PC-9 (cell line): ENCODE results near the gene FDPS. TPM values are rescaled to one million over a fixed set of nuclear protein-coding genes. Genes with fewer than 3 reads are reported as not detected.

ENCODE experiments used
- BruUV-seq: library from RNA; stranded (reverse); fragments of 400-500 nt; replicated peaks from 2 replicates; lab custom pipeline; 2021; lab: Mats Ljungman, UMichigan
- CTCF ChIA-PET: fragments of 300-600 bp; sonication (Branson Sonifier 250); formaldehyde crosslinking; loops from one replicate; lab custom pipeline; 2022; ENCODE audit warnings: antibody characterized with exemption; lab: Charles Lee
- POLR2A ChIA-PET: fragments of 300-600 bp; sonication (Branson Sonifier 250); formaldehyde crosslinking; loops from one replicate; lab custom pipeline; 2022; ENCODE audit warnings: antibody characterized with exemption; ENCODE audit not compliant: unreplicated experiment; lab: Charles Lee
- DNase-seq, 2 experiments: peaks; one replicate each; pipeline versions ENCODE4 v3.0.0 to v3.0.0-alpha.2; 2015 to 2022; ENCODE audit warnings: mixed read lengths in 1 of 2
- H2AFZ ChIP-seq: fragments of 200-600 bp; sonication (generic); 2 replicates; pipeline ENCODE4 v1.8.1; 2017; ENCODE audit warnings: antibody characterized with exemption
- H3F3A ChIP-seq: fragments of 200-600 bp; sonication (generic); 2 replicates; pipeline ENCODE4 v1.8.1; 2017; ENCODE audit warnings: antibody characterized with exemption, mild to moderate bottlenecking, low read depth; ENCODE audit not compliant: insufficient read depth
- H3K27ac ChIP-seq: fragments of 200-600 bp; sonication (generic); 2 replicates; pipeline ENCODE4 v1.6.1; 2016; ENCODE audit warnings: mixed run types
- H3K27me3 ChIP-seq: fragments of 200-600 bp; sonication (generic); 2 replicates; pipeline ENCODE4 v1.6.1; 2016; ENCODE audit warnings: low read depth, mixed run types; ENCODE audit not compliant: insufficient read depth
- H3K36me3 ChIP-seq: fragments of 200-600 bp; sonication (generic); 2 replicates; pipeline ENCODE4 v1.6.1; 2016; ENCODE audit warnings: low read depth, mixed run types
- H3K4me1 ChIP-seq: fragments of 200-600 bp; sonication (generic); replicated peaks from 2 replicates; pipeline ENCODE4 v1.6.1; 2016; ENCODE audit warnings: mixed run types; ENCODE audit not compliant: insufficient read depth
- H3K4me2 ChIP-seq: fragments of 200-600 bp; sonication (generic); 2 replicates; pipeline ENCODE4 v1.6.1; 2017; ENCODE audit warnings: mixed run types
- H3K4me3 ChIP-seq: fragments of 200-600 bp; sonication (generic); 2 replicates; pipeline ENCODE4 v1.6.1; 2016; ENCODE audit warnings: mixed run types
- H3K79me2 ChIP-seq: fragments of 200-600 bp; sonication (generic); 2 replicates; pipeline ENCODE4 v1.6.1; 2017; ENCODE audit warnings: low read depth, mixed run types
- H3K9me2 ChIP-seq: fragments of 200-600 bp; sonication (generic); 2 replicates; pipeline ENCODE4 v1.8.1; 2017; ENCODE audit warnings: mild to moderate bottlenecking; ENCODE audit not compliant: insufficient read depth
- H3K9me3 ChIP-seq: fragments of 200-600 bp; sonication (generic); 2 replicates; pipeline ENCODE4 v1.8.1; 2016; ENCODE audit warnings: low read depth; ENCODE audit not compliant: insufficient read depth
- H4K20me1 ChIP-seq: fragments of 200-600 bp; sonication (generic); 2 replicates; pipeline ENCODE4 v1.8.1; 2017; ENCODE audit not compliant: insufficient read depth
- CTCF ChIP-seq: fragments of 200-600 bp; sonication (generic); conservative IDR thresholded peaks from 2 replicates; pipeline ENCODE4 v1.6.1; 2017; ENCODE audit warnings: mixed run types, antibody characterized with exemption, mild to moderate bottlenecking, moderate library complexity
- EZH2 ChIP-seq: fragments of 200-600 bp; sonication (generic); IDR thresholded peaks from 2 replicates; pipeline ENCODE4 v1.8.0; 2017; ENCODE audit warnings: antibody characterized with exemption, low read depth
- intact Hi-C: fragments of 100-400 bp; cut with micrococcal nuclease; formaldehyde crosslinking; loops from one replicate; pipeline ENCODE4 v1.10.0; 2022; ENCODE audit not compliant: unreplicated experiment
- total RNA-seq: library from RNA; stranded (reverse); gene quantifications from 2 replicates; pipeline ENCODE4 v1.2.3, GENCODE V29; 2021

The FDPS gene
- total RNA-seq, 1 experiment from 2014 or later, result 568 TPM

DNA sequence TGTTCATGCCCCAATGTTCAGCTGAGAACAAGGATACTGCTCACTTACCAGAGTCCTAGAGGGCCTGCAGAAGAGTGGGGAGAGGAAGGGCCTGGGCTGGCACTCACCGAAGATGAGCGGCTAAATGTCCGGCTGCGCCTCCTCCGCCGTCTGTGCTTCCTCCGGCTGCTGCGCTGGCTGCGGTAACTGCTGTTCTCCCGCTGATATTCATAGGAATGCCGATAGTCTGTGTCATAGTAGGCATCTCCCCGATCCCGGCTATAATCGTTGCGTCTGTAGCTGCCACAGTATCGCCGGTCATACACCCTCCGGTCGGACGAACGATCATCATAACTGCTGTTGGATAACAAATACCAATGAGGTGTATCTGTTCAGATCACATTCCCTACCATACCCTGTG lies 39.3 kb upstream of the FDPS start:
- no peaks in the 10 kb centered on the region for H3K27me3 ChIP-seq
- ChIA-PET POLR2A (no interaction called here), CTCF (no interaction called here)
- H3K9me3 ChIP-seq, result no peaks in the 10 kb centered on the region
- H3K4me3 ChIP-seq, result no peak overlapping the region
- peaks cover 13% of the 10 kb centered on the region for H4K20me1 ChIP-seq
- peaks cover 69% of the 10 kb centered on the region for H3F3A ChIP-seq
- peaks cover 28% of the 10 kb centered on the region for H3K79me2 ChIP-seq
- H3K4me2 ChIP-seq, result no peak overlapping the region
- no peak overlapping the region for H3K27ac ChIP-seq
- H3K9me2 ChIP-seq, result no peaks in the 10 kb centered on the region
- DNase-seq, result no peak
- no TSS peak for BruUV-seq
- H2AFZ ChIP-seq, result no peak overlapping the region
- peaks cover 14% of the 10 kb centered on the region for H3K4me1 ChIP-seq
- TF ChIP-seq CTCF (no peak), EZH2 (no peak)
- H3K36me3 ChIP-seq, result peaks cover 33% of the 10 kb centered on the region
- intact Hi-C loops, result no loop called here

GRCh38 chr1:155272466-155273342 lies 36.0 kb upstream of the FDPS start:
- Histone ChIP-seq H2AFZ (peak overlapping the region; percentile 97), H3K9me2 (no peaks in the 10 kb centered on the region), H3K9me3 (no peaks in the 10 kb centered on the region), H3K36me3 (peaks cover 24% of the 10 kb centered on the region), H3K27ac (peak overlapping the region; percentile 62), H4K20me1 (peaks cover 13% of the 10 kb centered on the region), H3K79me2 (peaks cover 28% of the 10 kb centered on the region), H3K4me2 (peak overlapping the region; percentile 90), H3K4me3 (peak overlapping the region; percentile 76), H3F3A (peaks cover 53% of the 10 kb centered on the region), H3K4me1 (peaks cover 14% of the 10 kb centered on the region), H3K27me3 (no peaks in the 10 kb centered on the region)
- ChIA-PET CTCF (interaction anchor here (0.6 to 1.0 kb wide), 2 partner anchors 22 to 183 kb away, joined by 5 read pairs; no protein-coding TSS in a partner anchor), POLR2A (interaction anchor here (0.5 to 0.8 kb wide), 4 partner anchors 11 to 343 kb away, joined by 3 read pairs; partner anchors contain the start of gene SCAMP3)
- no peak for DNase-seq
- intact Hi-C loops, result loop anchor here (2.0 kb wide), 1 partner anchor 36 kb away; the partner anchor contains the start of gene FDPS
- BruUV-seq, result TSS peak; percentile 72
- no peak for TF ChIP-seq CTCF
- TF ChIP-seq EZH2, result no peak

- intact Hi-C loops, result loop anchor here (2.0 kb wide), 1 partner anchor 35 kb away; the partner anchor contains the start of gene FDPS
- H4K20me1 ChIP-seq, result peaks cover 13% of the 10 kb centered on the region
- no peaks in the 10 kb centered on the region for H3K9me3 ChIP-seq
- no peaks in the 10 kb centered on the region for H3K27me3 ChIP-seq
- POLR2A ChIA-PET, result interaction anchor here (0.5 to 0.8 kb wide), 4 partner anchors 35 to 1663 kb away, joined by 3 to 7 read pairs (median 4); partner anchors contain the start of gene FDPS
- peak within 1 kb of the TSS; percentile 90 for H3K4me2 ChIP-seq
- no peaks in the 10 kb centered on the region for H3K9me2 ChIP-seq
- peak; percentile 82 to 93 for DNase-seq
- H3K36me3 ChIP-seq, result peaks cover 15% of the 10 kb centered on the region
- H3F3A ChIP-seq, result peaks cover 53% of the 10 kb centered on the region
- no TSS peak for BruUV-seq
- peaks cover 16% of the 10 kb centered on the region for H3K4me1 ChIP-seq
- peak within 1 kb of the TSS; percentile 62 for H3K27ac ChIP-seq
- H3K79me2 ChIP-seq, result peaks cover 28% of the 10 kb centered on the region
- TF ChIP-seq CTCF, result no peak
- TF ChIP-seq EZH2, result no peak
- H3K4me3 ChIP-seq, result peak within 1 kb of the TSS; percentile 76
- peak within 1 kb of the TSS; percentile 97 for H2AFZ ChIP-seq
- CTCF ChIA-PET, result interaction anchor here (0.6 to 1.0 kb wide), 3 partner anchors 22 to 183 kb away, joined by 3 to 5 read pairs (median 5); no protein-coding TSS in a partner anchor
These were observed 35.1 kb upstream of the FDPS start, which contains the start of gene CLK2 for GRCh38 chr1:155273343-155274245. CLK2 (minus strand) TSS chr1:155273504; CDS start chr1:155270977, 2,527 bp downstream.
